ENCODE data around the gene WTIP. TPM values are rescaled to one million over a fixed set of nuclear protein-coding genes. Genes with fewer than 3 reads are reported as not detected.

WTIP gene
- total and polyA plus RNA-seq, 2 of the 4 experiments (the other 2 are of a cell fraction), result 30.3 to 48.9 TPM

GRCh38 chr19:34560229-34560628 lies 78.7 kb downstream of the WTIP start:
- H3K18ac ChIP-seq (ENCODE audit: low read depth, low read length), result no peak overlapping the region
- DNase-seq, result no peak

More at GRCh38 chr19:34560229-34560628, 78.7 kb downstream of the WTIP start:
- Histone ChIP-seq H3K14ac (replicated peaks; ENCODE audit: low read depth, low read length) (no peak overlapping the region), H4K20me1 (ENCODE audit: insufficient read depth, low read length) (no peaks in the 10 kb centered on the region), H3K4ac (ENCODE audit: low read depth, low read length) (no peak overlapping the region), H3K4me1 (ENCODE audit: control insufficient read depth, insufficient read depth, low read length) (no peaks in the 10 kb centered on the region), H2BK5ac (ENCODE audit: low read depth, low read length, poor library complexity, severe bottlenecking) (no peak overlapping the region), H3K56ac (ENCODE audit: extremely low read depth, insufficient read depth, low read length) (no peak overlapping the region), H2AK9ac (replicated peaks; ENCODE audit: low read depth, low read length, poor library complexity) (no peak overlapping the region), H4K91ac (ENCODE audit: insufficient read depth, low read depth, low read length) (no peak overlapping the region), H3K4me2 (ENCODE audit: low read depth, low read length) (no peak overlapping the region), H3K79me1 (ENCODE audit: low read depth in 1 of 2, low read length in 2 of 2) (no peaks in the 10 kb centered on the region), H2BK20ac (ENCODE audit: low read depth, low read length) (no peak overlapping the region), H3K27ac (ENCODE audit: insufficient read depth, low read length) (no peak overlapping the region), H3K9ac (ENCODE audit: low read depth, low read length) (no peak overlapping the region), H3K27me3 (ENCODE audit: control insufficient read depth, insufficient read depth, low read length) (no peaks in the 10 kb centered on the region; the same call in 1 of the 2 replicates), H3K9me3 (ENCODE audit: control insufficient read depth, insufficient read depth, low read length) (no peaks in the 10 kb centered on the region), H2AK5ac (ENCODE audit: low read depth, low read length) (no peak overlapping the region), H3K9me1 (ENCODE audit: insufficient read depth, low read length) (no peaks in the 10 kb centered on the region), H4K5ac (ENCODE audit: low read depth, low read length) (no peak overlapping the region), H2BK15ac (ENCODE audit: low read depth, low read length) (no peak overlapping the region), H3K36me3 (ENCODE audit: control insufficient read depth, insufficient read depth, low read length) (no peaks in the 10 kb centered on the region), H3K4me3 (ENCODE audit: insufficient read depth, low read depth, low read length) (no peak overlapping the region), H4K8ac (ENCODE audit: low read depth in 2 of 2, low read length in 2 of 2) (no peak overlapping the region), H3K23ac (ENCODE audit: low read depth, low read length) (no peak overlapping the region), H2AFZ (replicated peaks; ENCODE audit: low read length, poor library complexity) (no peak overlapping the region), H2BK120ac (ENCODE audit: low read depth, low read length) (no peak overlapping the region)
- TF ChIP-seq MXI1 (IDR thresholded peaks at IDR 0.05; ENCODE audit: borderline replicate concordance, low read depth, low read length), result no peak
- no peak for TF ChIP-seq USF2 (IDR thresholded peaks at IDR 0.05; ENCODE audit: low read depth, low read length)
- TF ChIP-seq MAFK (IDR thresholded peaks at IDR 0.05; ENCODE audit: low read depth, low read length), result no peak
- TF ChIP-seq NFE2L2 (IDR thresholded peaks at IDR 0.05; ENCODE audit: low read depth, low read length), result no peak
- TF ChIP-seq RAD21 (IDR thresholded peaks at IDR 0.05; ENCODE audit: low read length), result no peak
- no peak for TF ChIP-seq CHD1 (IDR thresholded peaks at IDR 0.05; ENCODE audit: low read depth, low read length)
- no peak for TF ChIP-seq FOS (IDR thresholded peaks at IDR 0.05; ENCODE audit: low read depth, low read length)
- no peak for TF ChIP-seq POLR2A (IDR thresholded peaks at IDR 0.05; ENCODE audit: low read depth, low read length)
- no peak for TF ChIP-seq CTCF (conservative IDR thresholded peaks at IDR 0.05; ENCODE audit: low read depth, low read length)
- no peak for TF ChIP-seq MAZ (IDR thresholded peaks at IDR 0.05; ENCODE audit: borderline replicate concordance, low read depth, low read length)
- no peak for TF ChIP-seq SMC3 (IDR thresholded peaks at IDR 0.05; ENCODE audit: low read depth, low read length)
- no peak for TF ChIP-seq BHLHE40 (IDR thresholded peaks at IDR 0.05; ENCODE audit: low read depth, low read length)
- no peak for TF ChIP-seq ELK1 (IDR thresholded peaks at IDR 0.05; ENCODE audit: borderline replicate concordance, low read depth, low read length)
- no peak for TF ChIP-seq RCOR1 (IDR thresholded peaks at IDR 0.05; ENCODE audit: insufficient replicate concordance, low read length)
- no peak for TF ChIP-seq CEBPB (IDR thresholded peaks at IDR 0.05; ENCODE audit: low read depth, low read length)
- no peak for TF ChIP-seq RFX5 (IDR thresholded peaks at IDR 0.05; ENCODE audit: low read depth, low read length)
- ATAC-seq (ENCODE audit: low read depth), result no peak
- dilution Hi-C loops (cut with HindIII; ENCODE audit: low sequenced_read_pairs, unreplicated experiment) (no loop called here), in situ Hi-C loops (cut with MboI; ENCODE audit: low sequenced_read_pairs) (no loop called here), intact Hi-C loops (cut with micrococcal nuclease) (no loop called here)
- 14% methylated on average over 1 of the region's 6 CpGs; no CpG with 5 or more reads in 1 of the 2 experiments for WGBS, 2 experiments (ENCODE audit: extremely low coverage in 2 of 2, insufficient read length in 1 of 2)
- CTCF ChIA-PET, result no interaction called here
- POLR2A ChIA-PET (ENCODE audit: unreplicated experiment), result no interaction called here
- no TSS peak for BruUV-seq (replicated peaks)
